ENCODE data around the gene ACBD5.
A peak's percentile ranks its signal among the peaks of the same experiment; 100 is the strongest.
"Not testable (repeated sequence)": the region's sequence is repeated elsewhere in the genome, so short reads cannot be mapped to it uniquely, and the experiment has no call there.

The ACBD5 gene

GRCh38 chr10:27241010-27241651 lies 534 bp upstream of the ACBD5 start:
- FAIRE-seq: no peak

GRCh38 chr10:27237531-27237930 lies 3.1 kb downstream of the ACBD5 start:
- FAIRE-seq: not testable (repeated sequence)

GRCh38 chr10:27236589-27237128 lies 3.9 kb downstream of the ACBD5 start:
- FAIRE-seq: peak; percentile 14

GRCh38 chr10:27235706-27236105 lies 4.9 kb downstream of the ACBD5 start:
- no peak for FAIRE-seq

GRCh38 chr10:27230022-27230421 lies 10.6 kb downstream of the ACBD5 start:
- no peak for FAIRE-seq

- no peak for FAIRE-seq
Observed at GRCh38 chr10:27225642-27226257, 14.8 kb downstream of the ACBD5 start.

- FAIRE-seq: no peak
Observed at GRCh38 chr10:27225011-27225590, 15.5 kb downstream of the ACBD5 start.

GRCh38 chr10:27223964-27224363 lies 16.6 kb downstream of the ACBD5 start:
- FAIRE-seq: no peak

- FAIRE-seq: no peak
Observed at GRCh38 chr10:27207350-27207749, 33.2 kb downstream of the ACBD5 start.

- FAIRE-seq: no peak
Observed at GRCh38 chr10:27203806-27204205, 36.8 kb downstream of the ACBD5 start.

GRCh38 chr10:27197980-27198620 lies 42.5 kb downstream of the ACBD5 start:
- FAIRE-seq: no peak

- no peak for FAIRE-seq
Observed at GRCh38 chr10:27192284-27192683, 48.3 kb downstream of the ACBD5 start.

GRCh38 chr10:27190508-27190907 lies 50.1 kb downstream of the ACBD5 start:
- FAIRE-seq: no peak

- no peak for FAIRE-seq
Observed at GRCh38 chr10:27188897-27189296, 51.7 kb downstream of the ACBD5 start.

- no peak for FAIRE-seq
Observed at GRCh38 chr10:27188259-27188658, 52.3 kb downstream of the ACBD5 start.

GRCh38 chr10:27169849-27170248 lies 70.7 kb downstream of the ACBD5 start:
- FAIRE-seq: no peak

- FAIRE-seq: no peak
Observed at GRCh38 chr10:27158421-27158820, 82.2 kb downstream of the ACBD5 start.

GRCh38 chr10:27157150-27157549 lies 83.4 kb downstream of the ACBD5 start:
- FAIRE-seq: no peak

- FAIRE-seq: not testable (repeated sequence)
Observed at GRCh38 chr10:27156566-27156965, 84.0 kb downstream of the ACBD5 start.

GRCh38 chr10:27155066-27155754 lies 85.4 kb downstream of the ACBD5 start, which contains the start of gene MASTL:
TSS of gene MASTL (plus strand) at chr10:27155352. CDS start at chr10:27155427, 75 bp downstream.
- no peak for FAIRE-seq

- FAIRE-seq: no peak
Observed at GRCh38 chr10:27153845-27154193, 86.8 kb downstream of the ACBD5 start.

GRCh38 chr10:27153329-27153728 lies 87.3 kb downstream of the ACBD5 start:
- FAIRE-seq: no peak

- FAIRE-seq: no peak
Observed at GRCh38 chr10:27152687-27153086, 87.9 kb downstream of the ACBD5 start.

Data from colon (tissue), 2 donors.